GM19193 (cell line): ENCODE data around the gene BRD8.

Experiments used
- POLR2A ChIP-seq: IDR thresholded peaks from 4 replicates; pipeline ENCODE4 v1.6.1; 2011; ENCODE audit not compliant: insufficient read depth, insufficient read length; ENCODE audit errors: extremely low read depth

The BRD8 gene

DNA sequence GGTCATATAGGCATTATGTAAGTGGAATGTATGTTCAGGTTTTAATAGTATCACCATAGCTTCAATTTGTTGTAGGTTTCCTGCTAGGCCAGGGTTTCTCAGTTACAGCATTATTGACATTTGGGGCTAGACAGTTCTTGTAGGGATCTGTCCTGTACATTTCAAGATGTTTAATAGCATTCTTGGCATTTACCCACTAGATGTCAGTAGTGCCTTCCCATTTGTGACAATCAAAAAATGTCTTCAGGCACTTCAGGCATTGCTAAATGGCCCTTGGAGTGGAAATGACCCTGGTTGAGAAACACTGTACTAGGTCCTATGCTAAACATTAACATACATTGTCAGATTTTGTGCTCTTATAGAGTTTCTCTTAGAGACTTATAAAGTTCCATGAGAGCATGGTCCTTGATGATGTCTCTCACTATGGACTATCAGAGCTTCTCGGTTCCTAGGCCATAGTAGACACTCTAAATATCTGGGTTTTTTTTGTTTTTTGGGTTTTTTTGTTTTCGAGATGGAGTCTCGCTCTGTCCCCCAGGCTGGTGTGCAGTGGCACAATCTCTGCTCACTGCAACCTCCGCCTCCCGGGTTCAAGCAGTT, 1.9 kb upstream of the BRD8 start:
- no peak for TF ChIP-seq POLR2A

DNA sequence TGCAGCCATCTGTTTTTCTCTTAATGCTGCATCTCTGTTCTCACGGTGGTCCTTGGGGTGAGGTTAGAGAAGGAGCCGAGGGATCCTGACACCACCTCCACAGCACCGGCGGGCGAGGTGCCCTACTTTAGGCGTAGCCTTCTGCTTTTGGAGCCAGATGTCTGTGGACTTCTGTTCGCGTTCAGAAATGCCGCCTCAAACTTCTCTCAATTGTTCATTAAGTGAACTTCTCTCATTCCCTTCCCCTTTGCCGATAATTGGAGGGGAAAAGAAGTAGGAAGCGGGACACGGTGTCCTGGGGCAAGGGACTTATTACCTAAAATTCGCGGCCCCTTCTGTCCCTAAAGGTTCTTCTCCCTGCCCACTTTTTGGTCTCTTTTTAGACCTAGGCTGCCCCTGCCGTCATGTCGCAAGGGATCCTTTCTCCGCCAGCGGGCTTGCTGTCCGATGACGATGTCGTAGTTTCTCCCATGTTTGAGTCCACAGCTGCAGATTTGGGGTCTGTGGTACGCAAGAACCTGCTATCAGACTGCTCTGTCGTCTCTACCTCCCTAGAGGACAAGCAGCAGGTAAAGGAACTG, 937 bp upstream of the BRD8 start:
- no peak for TF ChIP-seq POLR2A

DNA sequence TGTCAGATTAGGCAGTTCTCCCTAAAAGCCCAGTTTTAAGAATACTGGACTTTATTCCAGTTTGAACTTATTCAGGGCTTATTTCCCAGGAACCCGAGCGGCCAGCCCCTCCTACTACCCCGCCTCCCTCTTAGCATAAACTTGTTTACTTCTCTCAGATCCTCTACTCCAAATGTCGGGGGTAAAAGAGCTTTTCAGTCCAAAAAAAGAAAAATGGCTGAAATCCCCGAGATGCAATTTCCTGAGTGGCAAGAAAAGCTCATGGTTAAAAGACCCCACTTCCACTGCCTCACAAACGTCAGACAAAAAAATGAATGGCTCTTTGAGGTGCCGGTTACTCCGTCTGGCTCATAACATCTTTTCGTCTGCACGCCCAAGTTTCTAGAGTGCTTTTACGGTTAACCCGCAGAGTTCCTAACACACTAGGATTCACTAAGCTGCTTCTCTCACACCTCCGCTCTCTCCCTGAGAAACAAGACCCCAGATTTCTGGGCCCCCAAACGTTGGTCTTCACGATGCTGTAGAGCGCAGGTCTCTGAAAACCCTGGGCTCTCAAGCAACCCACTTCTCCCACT, 402 bp downstream of the BRD8 start:
- TF ChIP-seq POLR2A, result no peak

GRCh38 chr5:138170299-138170698, 8.1 kb downstream of the BRD8 start:
- no peak for TF ChIP-seq POLR2A

DNA sequence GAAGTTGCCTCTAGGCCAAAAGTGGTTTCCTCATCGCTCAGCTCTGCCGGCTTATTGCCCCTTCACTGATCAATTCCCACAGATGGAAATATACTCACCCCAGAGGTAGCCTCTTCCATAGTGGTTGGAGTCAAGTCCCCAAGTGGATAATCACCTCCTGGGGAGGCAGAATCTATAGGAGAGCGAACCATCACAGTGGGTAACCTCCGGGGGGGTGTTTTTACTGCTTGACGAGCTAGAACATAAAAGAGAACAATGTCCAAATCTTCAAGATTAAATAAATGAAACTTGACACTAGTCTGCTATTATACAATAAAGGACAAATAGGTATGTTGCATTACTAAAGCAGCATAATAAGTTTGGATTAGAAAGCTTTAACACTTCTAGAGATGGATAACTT, 9.3 kb downstream of the BRD8 start:
- no peak for TF ChIP-seq POLR2A

DNA sequence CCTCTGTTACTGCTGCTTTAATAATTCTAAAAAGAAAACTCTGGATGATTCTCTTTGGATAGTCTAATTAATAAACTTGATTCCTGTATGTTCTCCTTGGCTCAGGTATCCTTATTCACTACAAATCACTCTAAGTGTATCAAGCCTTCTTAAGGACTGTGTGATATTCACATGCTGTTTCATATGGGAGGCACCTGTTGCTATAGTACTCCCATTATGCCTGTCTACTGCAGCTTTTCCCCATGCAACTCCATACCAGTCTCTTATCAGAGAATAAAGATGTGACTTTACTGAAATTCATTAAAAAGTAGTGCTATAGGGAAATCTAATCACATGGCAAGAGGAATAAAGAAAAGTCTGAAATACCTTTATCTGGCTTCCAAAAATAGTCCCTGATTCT, 14.7 kb downstream of the BRD8 start:
- no peak for TF ChIP-seq POLR2A

DNA sequence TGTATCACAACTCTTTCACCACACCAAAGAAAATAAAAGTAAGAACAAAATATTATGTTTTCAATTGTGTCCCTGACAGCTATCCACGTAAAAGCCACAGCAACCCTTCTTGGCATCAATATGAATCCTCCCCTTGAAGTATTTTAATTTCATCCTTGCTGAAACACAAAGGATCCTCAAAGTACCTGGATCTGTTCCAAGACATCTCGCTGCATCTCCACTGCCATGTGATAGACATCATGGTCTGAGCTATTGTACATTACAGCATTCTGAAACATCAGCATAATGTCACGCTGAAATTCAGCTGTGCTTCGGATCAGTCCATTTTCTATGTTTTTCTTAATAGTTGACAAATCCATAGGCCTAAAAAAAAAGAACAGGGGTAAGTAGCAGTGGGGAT, 17.7 kb downstream of the BRD8 start:
- no peak for TF ChIP-seq POLR2A

GRCh38 chr5:138159666-138160065, 18.8 kb downstream of the BRD8 start:
- TF ChIP-seq POLR2A, result no peak

DNA sequence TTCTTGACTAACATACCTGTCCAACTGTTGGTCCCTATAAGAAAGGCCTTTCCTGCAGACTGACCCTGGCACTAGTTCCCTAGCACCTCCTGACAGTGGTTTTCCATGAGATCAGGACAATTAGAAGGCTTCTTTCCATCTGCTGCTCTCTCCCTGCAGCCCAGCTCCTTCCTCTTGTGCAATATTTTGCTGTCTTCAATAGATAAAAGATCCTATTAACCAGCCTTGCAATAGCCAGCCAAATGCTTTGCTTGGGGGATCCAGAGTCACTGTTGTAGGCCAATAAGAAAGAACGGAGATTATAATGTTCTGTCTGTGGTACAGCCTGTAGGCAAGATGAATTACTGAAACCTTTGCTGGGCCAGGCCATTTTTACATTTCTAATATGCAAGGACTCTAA, 20.8 kb downstream of the BRD8 start:
- TF ChIP-seq POLR2A, result no peak

DNA sequence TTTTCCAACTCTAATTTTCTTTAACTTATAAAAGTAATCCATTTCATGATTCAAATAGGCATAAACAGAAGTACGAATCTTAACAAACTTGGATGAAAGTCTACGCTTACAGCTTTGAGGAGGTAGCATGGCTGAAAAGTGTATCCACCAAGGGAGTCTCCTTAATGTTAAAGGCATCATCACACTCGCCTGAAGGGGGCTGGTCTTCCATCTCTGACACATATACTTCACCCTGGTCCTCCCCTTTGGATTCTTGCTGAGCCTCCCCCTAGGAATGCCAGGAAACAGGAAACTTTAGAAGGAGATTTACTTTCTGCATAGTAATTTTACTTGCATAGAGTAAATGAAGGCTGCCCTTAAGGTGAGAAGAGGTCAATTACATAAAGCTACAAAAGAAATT, 28.9 kb downstream of the BRD8 start:
- no peak for TF ChIP-seq POLR2A

- no peak for TF ChIP-seq POLR2A
Measured at GRCh38 chr5:138148811-138149210, 29.6 kb downstream of the BRD8 start.

GRCh38 chr5:138141734-138142133, 36.7 kb downstream of the BRD8 start:
- no peak for TF ChIP-seq POLR2A

- TF ChIP-seq POLR2A, result no peak
Measured at GRCh38 chr5:138140268-138140667, 38.2 kb downstream of the BRD8 start.

DNA sequence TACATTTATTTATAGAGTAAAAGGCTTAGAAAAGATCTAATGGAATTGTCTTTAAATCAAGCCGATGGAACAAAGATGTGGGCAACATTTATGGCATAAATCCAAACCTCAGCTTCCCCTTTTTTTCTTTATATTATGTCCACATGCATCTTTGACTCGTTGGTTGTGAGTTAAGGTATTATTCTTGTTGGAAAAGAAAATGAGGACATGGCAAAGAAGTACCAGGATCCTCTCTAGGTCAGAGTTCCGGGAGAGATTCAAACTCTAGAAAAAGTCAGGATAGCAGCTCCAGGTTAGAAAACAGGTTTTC, 38.7 kb downstream of the BRD8 start:
- TF ChIP-seq POLR2A, result no peak

- no peak for TF ChIP-seq POLR2A
Measured at GRCh38 chr5:138138949-138139780, 39.3 kb downstream of the BRD8 start, which contains the start of gene NME5. Gene NME5 (minus strand): TSS chr5:138139428. CDS start chr5:138138780, 648 bp downstream.

- no peak for TF ChIP-seq POLR2A
Measured at GRCh38 chr5:138132543-138132942, 45.9 kb downstream of the BRD8 start.
